ENCODE data around the gene SPIRE2. TPM values are rescaled to one million over a fixed set of nuclear protein-coding genes. Genes with fewer than 3 reads are reported as not detected.

SPIRE2 gene
- total and polyA plus RNA-seq, 2 of the 13 experiments (the other 11 are each of a cell fraction or from before 2014, with no cell fraction given) = 13.3 to 37.5 TPM

GRCh38 chr16:89818851-89819403, 9.3 kb upstream of the SPIRE2 start (continued):
- TF ChIP-seq ZNF275 (CRISPR knock-in tag; IDR thresholded peaks at IDR 0.05; ENCODE audit: borderline replicate concordance) = 0 out of 2 replicates have a peak, but pooled peaks have one; percentile 43
- peak; percentile 29; the same call in 1 of the 2 replicates for TF ChIP-seq ELF3 (CRISPR knock-in tag; IDR thresholded peaks at IDR 0.05)
- peak; percentile 70 to 78 for TF ChIP-seq MAFK (conservative IDR thresholded peaks at IDR 0.05 in 1 of 2, IDR thresholded peaks at IDR 0.05 in 1 of 2; ENCODE audit: low read length in 2 of 2)
- TF ChIP-seq SMYD3 (CRISPR knock-in tag; IDR thresholded peaks at IDR 0.05) = 0 out of 2 replicates have a peak, but pooled peaks have one; percentile 44
- TF ChIP-seq ZNF691 (CRISPR knock-in tag; IDR thresholded peaks at IDR 0.05; ENCODE audit: borderline replicate concordance, low read depth) = 0 out of 2 replicates have a peak, but pooled peaks have one; percentile 49
- peak; percentile 68; the same call in 1 of the 2 replicates for TF ChIP-seq ZNF605 (CRISPR knock-in tag; IDR thresholded peaks at IDR 0.05)
- TF ChIP-seq ZNF501 (CRISPR knock-in tag; IDR thresholded peaks at IDR 0.05) = peak; percentile 38; the same call in 1 of the 2 replicates
- TF ChIP-seq ZBTB38 (CRISPR knock-in tag; IDR thresholded peaks at IDR 0.05) = peak; percentile 75; the same call in 1 of the 2 replicates
- TF ChIP-seq ZNF263 (CRISPR knock-in tag; IDR thresholded peaks at IDR 0.05) = peak; percentile 72
- TF ChIP-seq CTCF (CRISPR knock-in tag; IDR thresholded peaks at IDR 0.05) = peak; percentile 64
- peak; percentile 65 for TF ChIP-seq ZFY (CRISPR knock-in tag; IDR thresholded peaks at IDR 0.05)
- 0 out of 2 replicates have a peak, but pooled peaks have one; percentile 9 for TF ChIP-seq ZFP91 (CRISPR knock-in tag; IDR thresholded peaks at IDR 0.05; ENCODE audit: borderline replicate concordance)
- peak; percentile 58 for TF ChIP-seq ZNF687 (CRISPR knock-in tag; IDR thresholded peaks at IDR 0.05)
- TF ChIP-seq ZNF781 (CRISPR knock-in tag; IDR thresholded peaks at IDR 0.05; ENCODE audit: borderline replicate concordance, not compliant biosample characterization) = peak; percentile 47
- 0 out of 2 replicates have a peak, but pooled peaks have one; percentile 16 for TF ChIP-seq KDM5B (CRISPR knock-in tag; IDR thresholded peaks at IDR 0.05; ENCODE audit: borderline replicate concordance)
- TF ChIP-seq ZNF556 (CRISPR knock-in tag; IDR thresholded peaks at IDR 0.05; ENCODE audit: borderline replicate concordance) = 0 out of 2 replicates have a peak, but pooled peaks have one; percentile 35
- TF ChIP-seq MAFF (IDR thresholded peaks at IDR 0.05; ENCODE audit: low read depth, low read length) = peak; percentile 74
- TF ChIP-seq SRY (CRISPR knock-in tag; IDR thresholded peaks at IDR 0.05) = 0 out of 2 replicates have a peak, but pooled peaks have one; percentile 67
- TF ChIP-seq KMT2A (CRISPR knock-in tag; IDR thresholded peaks at IDR 0.05) = peak; percentile 31; the same call in 1 of the 2 replicates

Data from HepG2 (cell line).